Adrenal gland (tissue), 5 donors: ENCODE measurements around the gene KATNAL2.
"Not testable (repeated sequence)": the region's sequence is repeated elsewhere in the genome, so short reads cannot be mapped to it uniquely, and the experiment has no call there.

Experiments used
- CTCF ChIP-seq, 6 experiments: fragments of 450-650 bp in 4 of 6; fragments of 200-600 bp in 2 of 6; sonication (generic) in 1 of 6; IDR thresholded peaks; 1 replicate in 5 of 6; 2 replicates in 1 of 6; pipeline versions ENCODE4 v1.5.1 to v1.8.0; 2016 to 2021; ENCODE audit warnings: antibody characterized with exemption in 6 of 6, mild to moderate bottlenecking in 2 of 6, moderate library complexity in 1 of 6
- POLR2A ChIP-seq, 2 donors: fragments of 450-650 bp; IDR thresholded peaks; one replicate each; pipeline ENCODE4 v1.6.1; 2017; ENCODE audit warnings: antibody characterized with exemption in 2 of 2, mild to moderate bottlenecking in 2 of 2, moderate library complexity in 1 of 2
- donor health status: DM: no; HTN: no; CAD: no.

- not testable (repeated sequence) for TF ChIP-seq CTCF, POLR2A (IDR thresholded peaks at IDR 0.05)
These were observed 46.5 kb downstream of the KATNAL2 start for GRCh38 chr18:46963656-46964578.
